H1 (cell line): ENCODE data around the gene MYO7B. TPM values are rescaled to one million over a fixed set of nuclear protein-coding genes. Genes with fewer than 3 reads are reported as not detected.

Experiments
- CTCF ChIA-PET: fragments of 300-600 bp; sonication (Branson Sonifier 250); formaldehyde crosslinking; loops from one replicate; lab custom pipeline; 2021; ENCODE audit not compliant: partially characterized antibody; lab: Charles Lee
- POLR2A ChIA-PET: fragments of 300-600 bp; sonication (Branson Sonifier 250); formaldehyde crosslinking; loops from one replicate; lab custom pipeline; 2021; ENCODE audit warnings: inconsistent platforms; ENCODE audit not compliant: partially characterized antibody; lab: Charles Lee
- DNase-seq, 2 experiments: peaks; one replicate each; pipeline versions ENCODE4 v3.0.0 to v3.0.0-alpha.2; 2010 to 2022; ENCODE audit warnings: low spot score in 2 of 2, low read depth in 1 of 2, mixed read lengths in 1 of 2
- FAIRE-seq: peaks from 2 replicates; lab custom pipeline; 2011; peaks lifted over from hg19 to GRCh38; lab: Jason Lieb, UNC
- H2AFZ ChIP-seq: 2 replicates; pipeline ENCODE4 v1.8.1; 2012; ENCODE audit warnings: low read length, inconsistent platforms
- H2AK5ac ChIP-seq: 2 replicates; pipeline ENCODE4 v1.6.1; 2013; ENCODE audit warnings: low read depth, low read length
- H2BK120ac ChIP-seq: replicated peaks from 2 replicates; pipeline ENCODE3; 2013; ENCODE audit warnings: low read depth, low read length, inconsistent platforms
- H2BK12ac ChIP-seq: 2 replicates; pipeline ENCODE4 v1.6.1; 2013; ENCODE audit warnings: low read depth, low read length
- H2BK15ac ChIP-seq: 2 replicates; pipeline ENCODE4 v1.6.1; 2013; ENCODE audit warnings: low read length
- H2BK20ac ChIP-seq: 2 replicates; pipeline ENCODE4 v1.6.1; 2013; ENCODE audit warnings: low read length
- H2BK5ac ChIP-seq: 2 replicates; pipeline ENCODE4 v1.6.1; 2013; ENCODE audit warnings: low read depth, low read length
- H3K14ac ChIP-seq: 2 replicates; pipeline ENCODE4 v1.6.1; 2013; ENCODE audit warnings: inconsistent platforms; ENCODE audit not compliant: insufficient read length
- H3K18ac ChIP-seq: 2 replicates; pipeline ENCODE4 v1.6.1; 2013; ENCODE audit warnings: low read length; ENCODE audit errors: extremely low read depth
- H3K23ac ChIP-seq: 2 replicates; pipeline ENCODE4 v1.6.1; 2013; ENCODE audit warnings: inconsistent platforms; ENCODE audit not compliant: insufficient read length
- H3K23me2 ChIP-seq: 2 replicates; pipeline ENCODE4 v1.6.1; 2013; ENCODE audit warnings: low read depth, low read length
- H3K27ac ChIP-seq: 2 replicates; pipeline ENCODE4 v1.6.1; 2011; ENCODE audit warnings: low read depth, low read length, inconsistent platforms
- H3K27me3 ChIP-seq, 4 experiments: replicated peaks in 1 of 4; 1 replicate in 1 of 4; 2 replicates in 3 of 4; pipeline versions ENCODE4 v1.6.1 to v1.8.1; 2011 to 2013; ENCODE audit warnings: low read length in 3 of 4, mild to moderate bottlenecking in 3 of 4, inconsistent platforms in 2 of 4, mixed read lengths in 2 of 4, moderate library complexity in 1 of 4; ENCODE audit not compliant: control insufficient read depth in 3 of 4, insufficient read depth in 3 of 4; ENCODE audit errors: extremely low read depth in 1 of 4
- H3K36me3 ChIP-seq, 4 experiments: 2 replicates each; pipeline versions ENCODE4 v1.6.1 to v1.8.1; 2011 to 2013; ENCODE audit warnings: mild to moderate bottlenecking in 4 of 4, low read length in 3 of 4, moderate library complexity in 2 of 4, control low read depth in 1 of 4, inconsistent platforms in 1 of 4; ENCODE audit not compliant: insufficient read depth in 4 of 4, control insufficient read depth in 2 of 4
- H3K4ac ChIP-seq: replicated peaks from 2 replicates; pipeline ENCODE3; 2013; ENCODE audit warnings: low read length, low read depth, mixed read lengths, inconsistent platforms; ENCODE audit not compliant: insufficient read length
- H3K4me1 ChIP-seq, 4 experiments: replicated peaks in 1 of 4; 1 replicate in 1 of 4; 2 replicates in 3 of 4; pipeline versions ENCODE4 v1.6.1 to v1.8.1; 2011 to 2013; ENCODE audit warnings: low read length in 3 of 4, inconsistent platforms in 2 of 4, mixed read lengths in 1 of 4; ENCODE audit not compliant: insufficient read depth in 4 of 4, control insufficient read depth in 3 of 4
- H3K4me2 ChIP-seq, 2 experiments: 2 replicates each; pipeline versions ENCODE4 v1.6.1 to v1.8.1; 2011 to 2013; ENCODE audit warnings: low read depth in 2 of 2, low read length in 2 of 2, control low read depth in 1 of 2, inconsistent platforms in 1 of 2, mild to moderate bottlenecking in 1 of 2; ENCODE audit not compliant: insufficient read depth in 1 of 2
- H3K4me3 ChIP-seq, 4 experiments: fragments of 200-600, 300-600 bp in 1 of 4; sonication (generic), shearing (Covaris generic), sonication (Bioruptor Twin) in 1 of 4; 2 replicates each; pipeline versions ENCODE4 v1.5.1 to v1.8.1; 2011 to 2016; ENCODE audit warnings: low read length in 4 of 4, low read depth in 3 of 4, control low read depth in 2 of 4, inconsistent platforms in 2 of 4, mild to moderate bottlenecking in 2 of 4, mixed read lengths in 1 of 4, moderate library complexity in 1 of 4; ENCODE audit not compliant: insufficient read depth in 2 of 4; ENCODE audit errors: extremely low read depth in 1 of 4
- H3K56ac ChIP-seq: replicated peaks from 2 replicates; pipeline ENCODE3; 2013; ENCODE audit warnings: low read depth, mild to moderate bottlenecking, mixed read lengths, low read length, inconsistent platforms; ENCODE audit not compliant: insufficient read length
- H3K79me1 ChIP-seq: 2 replicates; pipeline ENCODE4 v1.6.1; 2013; ENCODE audit warnings: low read depth, low read length, control low read depth
- H3K79me2 ChIP-seq, 2 experiments: 2 replicates each; pipeline versions ENCODE4 v1.6.1 to v1.8.1; 2012 to 2013; ENCODE audit warnings: low read length in 2 of 2, mild to moderate bottlenecking in 2 of 2, inconsistent platforms in 1 of 2; ENCODE audit not compliant: insufficient read depth in 2 of 2, control insufficient read depth in 1 of 2
- H3K9ac ChIP-seq, 4 experiments: replicated peaks in 1 of 4; 1 replicate in 1 of 4; 2 replicates in 3 of 4; pipeline versions ENCODE4 v1.6.1 to v1.8.1; 2011 to 2013; ENCODE audit warnings: low read depth in 3 of 4, low read length in 3 of 4, control low read depth in 2 of 4, mild to moderate bottlenecking in 2 of 4, moderate library complexity in 2 of 4, inconsistent platforms in 1 of 4; ENCODE audit errors: extremely low read depth in 1 of 4
- H3K9me3 ChIP-seq, 2 experiments: 2 replicates each; pipeline versions ENCODE4 v1.6.1 to v1.8.1; 2012 to 2013; ENCODE audit warnings: mild to moderate bottlenecking in 2 of 2, moderate library complexity in 2 of 2, control low read depth in 1 of 2, inconsistent platforms in 1 of 2, low read depth in 1 of 2, low read length in 1 of 2, mixed read lengths in 1 of 2; ENCODE audit not compliant: insufficient read depth in 2 of 2
- H4K20me1 ChIP-seq, 2 experiments: replicated peaks in 1 of 2; 2 replicates each; pipeline versions ENCODE3 to v1.8.1; 2011 to 2013; ENCODE audit warnings: inconsistent platforms in 2 of 2, low read length in 2 of 2, mild to moderate bottlenecking in 1 of 2; ENCODE audit not compliant: insufficient read depth in 2 of 2, control insufficient read depth in 1 of 2
- H4K5ac ChIP-seq: 2 replicates; pipeline ENCODE4 v1.6.1; 2013; ENCODE audit warnings: low read length, low read depth, mixed read lengths, inconsistent platforms; ENCODE audit not compliant: insufficient read length
- H4K8ac ChIP-seq: 2 replicates; pipeline ENCODE4 v1.8.0; 2013; ENCODE audit warnings: mild to moderate bottlenecking, moderate library complexity, low read length, inconsistent platforms; ENCODE audit not compliant: insufficient read depth; ENCODE audit errors: extremely low read depth
- H4K91ac ChIP-seq: replicated peaks from 2 replicates; pipeline ENCODE3; 2013; ENCODE audit warnings: low read length, mixed read lengths, inconsistent platforms; ENCODE audit not compliant: insufficient read length
- BCL11A ChIP-seq, 2 experiments: IDR thresholded peaks; one replicate each; pipeline ENCODE4 v1.6.1; 2011; ENCODE audit warnings: low read depth in 2 of 2, low read length in 2 of 2, mild to moderate bottlenecking in 2 of 2
- JUN ChIP-seq: IDR thresholded peaks from 2 replicates; pipeline ENCODE4 v1.6.1; 2011; ENCODE audit warnings: low read depth, mild to moderate bottlenecking, improper control_type of control experiment, low read length
- PHF8 ChIP-seq: fragments of 200-600 bp; sonication (generic); conservative IDR thresholded peaks from 2 replicates; pipeline ENCODE4 v1.7.1; 2012; ENCODE audit warnings: low read depth, mild to moderate bottlenecking, inconsistent platforms, low read length, moderate library complexity
- RFX5 ChIP-seq: IDR thresholded peaks from 2 replicates; pipeline ENCODE4 v1.6.1; 2011; ENCODE audit warnings: low read depth, low read length, improper control_type of control experiment, borderline replicate concordance
- RNF2 ChIP-seq: fragments of 200-900, 300-1000 bp; sonication (generic); IDR thresholded peaks from 2 replicates; pipeline ENCODE4 v1.7.1; 2016; ENCODE audit warnings: borderline replicate concordance, low read depth, mild to moderate bottlenecking, antibody characterized with exemption, low read length; ENCODE audit not compliant: poor library complexity, severe bottlenecking; ENCODE audit errors: missing control alignments
- SP2 ChIP-seq: IDR thresholded peaks from 2 replicates; pipeline ENCODE4 v1.6.1; 2012; ENCODE audit warnings: mild to moderate bottlenecking, low read length, inconsistent platforms
- SP4 ChIP-seq: IDR thresholded peaks from 2 replicates; pipeline ENCODE4 v1.6.1; 2012; ENCODE audit warnings: low read length, inconsistent platforms
- SRF ChIP-seq: IDR thresholded peaks from 2 replicates; pipeline ENCODE4 v1.6.1; 2011; ENCODE audit warnings: mild to moderate bottlenecking, low read depth, low read length, moderate library complexity
- WGBS, 2 experiments: shearing (Covaris generic) in 1 of 2; methylation state at CpG; one replicate each; pipeline versions ENCODE4 v1.1.6 to v1.1.7; 2013 to 2015; ENCODE audit warnings: low lambda C conversion rate in 2 of 2, mixed read lengths in 2 of 2, inconsistent platforms in 1 of 2, low coverage in 1 of 2, missing lambda C conversion rate in 1 of 2; ENCODE audit not compliant: insufficient replicate concordance in 2 of 2, insufficient coverage in 1 of 2, insufficient read length in 1 of 2; ENCODE audit errors: extremely low coverage in 1 of 2, missing lambda C conversion rate in 1 of 2; 5-methylcytosine and 5-hydroxymethylcytosine counted together
- polyA plus RNA-seq, 7 experiments: library from polyadenylated mRNA; depleted of rRNA in 3 of 7; stranded (reverse) in 5 of 7; unstranded in 2 of 7; fragments of >200 nt in 5 of 7; fragments of 200-250 nt in 2 of 7; gene quantifications; 1 replicate in 5 of 7; 2 replicates in 1 of 7; 4 replicates in 1 of 7; pipeline versions ENCODE4 v1.2.1 to v1.2.3, GENCODE V29; 2011 to 2013; ENCODE audit warnings: missing spikeins in 2 of 7, mixed read lengths in 2 of 7
- total RNA-seq: library from RNA; stranded (reverse); fragmentation: NEBNext Ultra II Directional; extraction: Animal tissue kit (Norgen Biotek cat#: 25700); gene quantifications from 2 replicates; pipeline ENCODE4 v1.2.1, GENCODE V29; 2021
- TF ChIP-seq, protein P1 (sequence below), 3 experiments: IDR thresholded peaks; 1 replicate in 2 of 3; 2 replicates in 1 of 3; pipeline versions ENCODE4 v1.5.1 to v1.6.1; 2011; ENCODE audit warnings: low read length in 3 of 3, mild to moderate bottlenecking in 3 of 3, inconsistent platforms in 2 of 3, low read depth in 1 of 3, moderate library complexity in 1 of 3; ENCODE audit not compliant: insufficient read depth in 1 of 3; ENCODE audit errors: control extremely low read depth in 1 of 3

Gene MYO7B
- total and polyA plus RNA-seq, 2 of the 8 experiments (the other 6 are each of a cell fraction or from before 2014, with no cell fraction given), result not detected

GRCh38 chr2:127655209-127656073, 120.0 kb downstream of the MYO7B start:
- no peaks in the 10 kb centered on the region for H3K79me2 ChIP-seq
- H3K4ac ChIP-seq, result no peak overlapping the region
- H3K56ac ChIP-seq, result no peak overlapping the region
- no peak overlapping the region for H4K91ac ChIP-seq
- no peak overlapping the region for H3K18ac ChIP-seq
- 89% methylated on average over 16 of the region's 16 CpGs; no CpG with 5 or more reads in 1 of the 2 experiments for WGBS, 2 experiments
- H3K36me3 ChIP-seq, result no peaks in the 10 kb centered on the region
- no peak overlapping the region for H4K5ac ChIP-seq
- H4K8ac ChIP-seq, result no peak overlapping the region
- peaks cover 0 to 1% of the 10 kb centered on the region in 2 experiments for H4K20me1 ChIP-seq
- no peak overlapping the region for H3K4me2 ChIP-seq
- FAIRE-seq (no peak), DNase-seq (no peak)
- H3K79me1 ChIP-seq, result no peaks in the 10 kb centered on the region
- H3K9ac ChIP-seq, result no peak overlapping the region
- TF ChIP-seq SRF, result no peak
- no peak for TF ChIP-seq SP4
- no peak for TF ChIP-seq JUN
- no peak for TF ChIP-seq BCL11A (IDR thresholded peaks at IDR 0.05; ENCODE audit: low read depth in 2 of 2, low read length in 2 of 2)
- TF ChIP-seq PHF8, result no peak
- no peak for TF ChIP-seq RFX5
- TF ChIP-seq, protein P1, sequence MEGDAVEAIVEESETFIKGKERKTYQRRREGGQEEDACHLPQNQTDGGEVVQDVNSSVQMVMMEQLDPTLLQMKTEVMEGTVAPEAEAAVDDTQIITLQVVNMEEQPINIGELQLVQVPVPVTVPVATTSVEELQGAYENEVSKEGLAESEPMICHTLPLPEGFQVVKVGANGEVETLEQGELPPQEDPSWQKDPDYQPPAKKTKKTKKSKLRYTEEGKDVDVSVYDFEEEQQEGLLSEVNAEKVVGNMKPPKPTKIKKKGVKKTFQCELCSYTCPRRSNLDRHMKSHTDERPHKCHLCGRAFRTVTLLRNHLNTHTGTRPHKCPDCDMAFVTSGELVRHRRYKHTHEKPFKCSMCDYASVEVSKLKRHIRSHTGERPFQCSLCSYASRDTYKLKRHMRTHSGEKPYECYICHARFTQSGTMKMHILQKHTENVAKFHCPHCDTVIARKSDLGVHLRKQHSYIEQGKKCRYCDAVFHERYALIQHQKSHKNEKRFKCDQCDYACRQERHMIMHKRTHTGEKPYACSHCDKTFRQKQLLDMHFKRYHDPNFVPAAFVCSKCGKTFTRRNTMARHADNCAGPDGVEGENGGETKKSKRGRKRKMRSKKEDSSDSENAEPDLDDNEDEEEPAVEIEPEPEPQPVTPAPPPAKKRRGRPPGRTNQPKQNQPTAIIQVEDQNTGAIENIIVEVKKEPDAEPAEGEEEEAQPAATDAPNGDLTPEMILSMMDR (IDR thresholded peaks at IDR 0.05; ENCODE audit: control extremely low read depth in 1 of 3, insufficient read depth in 1 of 3, low read depth in 1 of 3, low read length in 3 of 3), result no peak
- TF ChIP-seq SP2, result no peak
- no peak for TF ChIP-seq RNF2
- no peak overlapping the region for H2BK20ac ChIP-seq
- no peaks in the 10 kb centered on the region; a peak in 3 of 7 replicates for H3K4me1 ChIP-seq
- H2AFZ ChIP-seq, result no peak overlapping the region
- no peak overlapping the region for H2BK15ac ChIP-seq
- H3K27ac ChIP-seq, result no peak overlapping the region
- no peak overlapping the region for H3K23ac ChIP-seq
- H2BK120ac ChIP-seq, result no peak overlapping the region
- peaks cover 0 to 2% (median 0%) of the 10 kb centered on the region in 4 experiments; a peak in 1 of 7 replicates for H3K27me3 ChIP-seq
- ChIA-PET CTCF (interaction anchor here (0.8 to 13.7 kb wide), 6 partner anchors 15 to 87 kb away, joined by 3 to 160 read pairs (median 22); partner anchors contain the start of gene LIMS2), POLR2A (interaction anchor here (1.5 kb wide), 1 partner anchor 43 kb away, joined by 3 read pairs; no protein-coding TSS in a partner anchor)
- H2BK12ac ChIP-seq, result no peak overlapping the region
- H3K4me3 ChIP-seq, result no peak overlapping the region
- no peaks in the 10 kb centered on the region for H3K9me3 ChIP-seq
- no peak overlapping the region for H2AK5ac ChIP-seq
- H2BK5ac ChIP-seq, result no peak overlapping the region
- no peaks in the 10 kb centered on the region for H3K23me2 ChIP-seq
- H3K14ac ChIP-seq, result no peak overlapping the region
